Esophagus muscularis mucosa (tissue), 3 donors: Measurements from ENCODE around the gene WDR70.

Experiments used
- CTCF ChIP-seq, 3 experiments: fragments of 200-600 bp in 2 of 3; fragments of 450-650 bp in 1 of 3; sonication (generic) in 2 of 3; IDR thresholded peaks; one replicate each; pipeline ENCODE4 v1.5.1; 2017 to 2019; ENCODE audit warnings: antibody characterized with exemption in 3 of 3, mild to moderate bottlenecking in 2 of 3, moderate library complexity in 1 of 3
- POLR2AphosphoS5 ChIP-seq, 2 donors: sonication (generic); formaldehyde crosslinking; IDR thresholded peaks; one replicate each; pipeline ENCODE4 v1.6.1; 2017; ENCODE audit warnings: antibody characterized with exemption in 2 of 2

GRCh38 chr5:37598733-37599132 is 219.6 kb downstream of the WDR70 start:
- no peak for TF ChIP-seq CTCF (IDR thresholded peaks at IDR 0.05)
- no peak for TF ChIP-seq POLR2AphosphoS5 (IDR thresholded peaks at IDR 0.05)
